NT2/D1 (cell line): ENCODE data around the gene SEC24A.

Experiments
- SUZ12 ChIP-seq: IDR thresholded peaks from 2 replicates; pipeline ENCODE4 v1.6.1; 2011; ENCODE audit not compliant: insufficient read length, insufficient read depth; ENCODE audit errors: extremely low read depth
- YY1 ChIP-seq: IDR thresholded peaks from 2 replicates; pipeline ENCODE4 v1.6.1; 2011; ENCODE audit not compliant: insufficient read length, insufficient read depth
- ZNF274 ChIP-seq: IDR thresholded peaks from 2 replicates; pipeline ENCODE4 v1.6.1; 2011; ENCODE audit warnings: mild to moderate bottlenecking, low read depth, low read length

DNA sequence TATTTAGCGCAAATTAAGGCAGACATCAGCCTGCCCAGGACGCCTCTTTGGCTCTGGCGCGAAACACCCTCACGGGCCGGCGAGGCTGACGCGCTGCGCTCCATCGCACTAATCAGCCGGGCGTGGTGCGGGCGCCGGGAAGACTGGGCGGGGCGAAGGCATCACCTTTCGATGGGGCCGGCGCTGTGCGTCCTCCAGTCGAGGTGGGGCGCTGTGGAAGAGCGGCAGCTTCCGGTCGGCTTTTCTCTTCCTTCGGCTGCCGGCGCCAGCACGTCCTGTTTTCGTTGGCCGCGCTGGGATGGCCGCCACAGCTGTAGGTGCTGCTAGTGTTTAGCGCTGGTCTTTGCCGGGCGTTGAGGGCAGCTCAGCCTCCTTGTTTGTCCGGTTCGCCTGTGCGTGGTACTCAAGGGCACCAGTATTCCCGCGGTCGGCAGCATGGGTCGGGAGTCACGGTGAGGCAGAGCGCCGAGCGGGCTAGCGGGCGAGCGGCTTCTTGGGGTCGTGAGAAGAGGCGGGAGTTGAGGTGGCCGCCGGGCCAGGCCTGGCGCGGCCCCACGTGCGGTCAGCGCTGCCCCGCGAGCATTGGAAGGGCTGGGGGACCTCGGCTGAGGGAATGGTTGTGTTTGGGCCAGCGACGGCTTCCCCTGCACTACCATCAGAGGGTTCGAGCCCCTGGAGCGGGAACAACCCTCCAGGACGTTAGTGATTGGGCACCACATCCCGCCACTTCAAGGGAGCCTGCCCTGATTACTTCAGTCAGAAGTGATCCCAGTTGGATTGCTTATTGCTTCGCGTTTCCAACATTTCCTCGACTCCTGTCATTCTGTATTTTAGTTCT is 110.1 kb downstream of the SEC24A start, which contains the start of gene DDX46:
- no peak for TF ChIP-seq ZNF274
- TF ChIP-seq SUZ12 = no peak
- TF ChIP-seq YY1 = peak; percentile 72
